ENCODE results near the gene CELA1. TPM values are rescaled to one million over a fixed set of nuclear protein-coding genes. Genes with fewer than 3 reads are reported as not detected.
A peak's percentile ranks its signal among the peaks of the same experiment; 100 is the strongest.

The CELA1 gene
- total RNA-seq, 1 experiment from 2014 or later, result not detected

DNA sequence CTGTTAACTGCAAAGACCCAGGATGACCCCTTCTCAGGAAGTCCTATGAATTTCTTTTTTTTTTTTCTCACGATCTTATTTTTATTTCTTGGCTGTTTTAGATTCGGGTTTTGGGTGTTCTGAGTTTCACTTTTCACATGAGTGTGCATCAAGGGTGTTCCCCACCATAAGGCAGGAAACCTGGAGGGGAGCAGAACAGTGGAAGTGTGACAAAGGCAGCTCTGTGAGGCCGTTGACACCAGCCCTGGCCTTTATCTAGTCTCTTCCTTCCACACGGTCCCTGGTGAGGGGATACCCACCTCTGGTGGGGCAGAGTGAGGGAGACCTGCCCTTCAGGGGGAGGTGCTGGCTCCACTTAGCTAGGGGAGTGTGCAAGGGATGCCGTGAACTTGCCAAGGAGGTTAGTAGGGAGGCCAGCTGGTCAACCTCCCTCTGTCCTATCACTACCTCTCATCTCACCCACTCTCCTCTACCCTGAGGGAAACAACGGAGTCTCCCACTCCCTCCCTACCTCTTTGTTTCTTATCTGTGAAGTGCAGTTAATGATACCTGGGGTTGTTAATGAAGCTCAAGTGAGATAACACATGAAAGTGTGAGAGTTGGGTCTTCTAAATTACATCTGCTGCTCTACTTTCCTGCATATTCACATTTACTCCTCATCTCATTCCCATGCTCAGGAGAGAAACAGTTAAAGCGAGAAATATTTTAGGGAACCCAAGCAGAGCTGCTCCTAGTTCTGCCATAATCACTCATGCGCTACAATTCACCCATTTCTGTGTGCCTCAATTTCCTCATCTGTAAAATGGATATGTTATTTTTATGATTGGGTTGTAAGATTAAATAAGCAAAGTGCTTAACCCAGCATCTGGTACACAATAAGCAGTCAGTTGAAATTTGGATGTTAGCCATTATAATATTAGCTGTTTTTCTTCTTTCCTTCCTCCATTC lies 49.1 kb upstream of the CELA1 start:
- H3K4ac ChIP-seq (ENCODE audit: low read depth, low read length), result no peak overlapping the region
- no peak overlapping the region for H3K9ac ChIP-seq (ENCODE audit: extremely low read depth, insufficient read length, low read length)
- no peak overlapping the region for H3K4me2 ChIP-seq (ENCODE audit: insufficient read depth, insufficient read length, low read length)
- H3K9me3 ChIP-seq (ENCODE audit: control insufficient read depth, low read depth, low read length), result no peaks in the 10 kb centered on the region
- peaks cover 3 to 14% (median 9%) of the 10 kb centered on the region in 3 experiments; a peak in 5 of 7 replicates for H3K36me3 Mint-ChIP-seq (ENCODE audit: insufficient read depth in 1 of 3, low read depth in 3 of 3)
- H2AK5ac ChIP-seq (ENCODE audit: insufficient read length, low read length), result no peak overlapping the region
- no peak overlapping the region for H4K5ac ChIP-seq (ENCODE audit: insufficient read length, low read depth, low read length)
- H3K23ac ChIP-seq (ENCODE audit: insufficient read length, low read depth, low read length), result no peak overlapping the region
- H3K79me1 ChIP-seq (ENCODE audit: insufficient read depth, low read depth, low read length, poor library complexity, severe bottlenecking), result no peaks in the 10 kb centered on the region
- TF ChIP-seq, protein P1, sequence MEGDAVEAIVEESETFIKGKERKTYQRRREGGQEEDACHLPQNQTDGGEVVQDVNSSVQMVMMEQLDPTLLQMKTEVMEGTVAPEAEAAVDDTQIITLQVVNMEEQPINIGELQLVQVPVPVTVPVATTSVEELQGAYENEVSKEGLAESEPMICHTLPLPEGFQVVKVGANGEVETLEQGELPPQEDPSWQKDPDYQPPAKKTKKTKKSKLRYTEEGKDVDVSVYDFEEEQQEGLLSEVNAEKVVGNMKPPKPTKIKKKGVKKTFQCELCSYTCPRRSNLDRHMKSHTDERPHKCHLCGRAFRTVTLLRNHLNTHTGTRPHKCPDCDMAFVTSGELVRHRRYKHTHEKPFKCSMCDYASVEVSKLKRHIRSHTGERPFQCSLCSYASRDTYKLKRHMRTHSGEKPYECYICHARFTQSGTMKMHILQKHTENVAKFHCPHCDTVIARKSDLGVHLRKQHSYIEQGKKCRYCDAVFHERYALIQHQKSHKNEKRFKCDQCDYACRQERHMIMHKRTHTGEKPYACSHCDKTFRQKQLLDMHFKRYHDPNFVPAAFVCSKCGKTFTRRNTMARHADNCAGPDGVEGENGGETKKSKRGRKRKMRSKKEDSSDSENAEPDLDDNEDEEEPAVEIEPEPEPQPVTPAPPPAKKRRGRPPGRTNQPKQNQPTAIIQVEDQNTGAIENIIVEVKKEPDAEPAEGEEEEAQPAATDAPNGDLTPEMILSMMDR (conservative IDR thresholded peaks at IDR 0.05), result no peak
- H2BK120ac ChIP-seq (ENCODE audit: low read depth, low read length, poor library complexity, severe bottlenecking), result no peak overlapping the region
- no peak overlapping the region for H3K27ac Mint-ChIP-seq
- H2BK20ac ChIP-seq (ENCODE audit: low read depth, low read length, poor library complexity, severe bottlenecking), result no peak overlapping the region
- H3K4me1 Mint-ChIP-seq, result peaks cover 16 to 21% of the 10 kb centered on the region in 2 experiments
- WGBS (ENCODE audit: extremely low coverage, insufficient read length, low lambda C conversion rate), result no CpG with 5 or more reads among the region's 8 CpGs
- H2BK12ac ChIP-seq (ENCODE audit: insufficient read length, low read depth, low read length), result no peak overlapping the region
- H3K4me3 Mint-ChIP-seq, result no peak overlapping the region
- DNase-seq, result peak; percentile 28
- H2BK15ac ChIP-seq (ENCODE audit: low read depth, low read length), result no peak overlapping the region
- no peak overlapping the region for H3K56ac ChIP-seq (ENCODE audit: insufficient read length, low read depth, low read length)
- no peaks in the 10 kb centered on the region for H3K27me3 ChIP-seq (ENCODE audit: insufficient read depth, low read length)
- H3K23me2 ChIP-seq (ENCODE audit: insufficient read length, low read depth, low read length, poor library complexity, severe bottlenecking), result peaks cover 10% of the 10 kb centered on the region
- no peaks in the 10 kb centered on the region for H3K9me3 Mint-ChIP-seq
- no peak overlapping the region for H2AFZ ChIP-seq (ENCODE audit: low read length)
- no peaks in the 10 kb centered on the region for H4K20me1 ChIP-seq (ENCODE audit: control insufficient read depth, insufficient read depth, insufficient read length)
- no peak overlapping the region for H4K8ac ChIP-seq (replicated peaks; ENCODE audit: insufficient read length, low read depth, low read length)
- H3K27ac ChIP-seq (ENCODE audit: insufficient read length, low read depth, low read length), result no peak overlapping the region
- H3T11ph ChIP-seq (ENCODE audit: low read length), result no peak overlapping the region
- no peak overlapping the region for H2BK5ac ChIP-seq (ENCODE audit: insufficient read length, low read length)
- no peak overlapping the region for H3K18ac ChIP-seq (ENCODE audit: insufficient read length, low read depth, low read length)
- H4K91ac ChIP-seq (ENCODE audit: insufficient read length, low read depth, low read length), result no peak overlapping the region
- H3K79me2 ChIP-seq (ENCODE audit: insufficient read depth, low read length), result no peaks in the 10 kb centered on the region
- H3K4me1 ChIP-seq (ENCODE audit: insufficient read depth, low read length), result no peaks in the 10 kb centered on the region; the same call in 1 of the 2 replicates
- no peak overlapping the region for H3K14ac ChIP-seq (ENCODE audit: insufficient read depth, low read length)
- no peaks in the 10 kb centered on the region; the same call in 1 of the 2 replicates for H3K27me3 Mint-ChIP-seq (ENCODE audit: low read depth)

Data from H9 (cell line).